ENCODE measurements around the gene NFYA. TPM values are rescaled to one million over a fixed set of nuclear protein-coding genes. Genes with fewer than 3 reads are reported as not detected.

NFYA gene
- total and polyA plus RNA-seq, 9 donors, result 7.6 to 33.3 (median 20.7) TPM

DNA sequence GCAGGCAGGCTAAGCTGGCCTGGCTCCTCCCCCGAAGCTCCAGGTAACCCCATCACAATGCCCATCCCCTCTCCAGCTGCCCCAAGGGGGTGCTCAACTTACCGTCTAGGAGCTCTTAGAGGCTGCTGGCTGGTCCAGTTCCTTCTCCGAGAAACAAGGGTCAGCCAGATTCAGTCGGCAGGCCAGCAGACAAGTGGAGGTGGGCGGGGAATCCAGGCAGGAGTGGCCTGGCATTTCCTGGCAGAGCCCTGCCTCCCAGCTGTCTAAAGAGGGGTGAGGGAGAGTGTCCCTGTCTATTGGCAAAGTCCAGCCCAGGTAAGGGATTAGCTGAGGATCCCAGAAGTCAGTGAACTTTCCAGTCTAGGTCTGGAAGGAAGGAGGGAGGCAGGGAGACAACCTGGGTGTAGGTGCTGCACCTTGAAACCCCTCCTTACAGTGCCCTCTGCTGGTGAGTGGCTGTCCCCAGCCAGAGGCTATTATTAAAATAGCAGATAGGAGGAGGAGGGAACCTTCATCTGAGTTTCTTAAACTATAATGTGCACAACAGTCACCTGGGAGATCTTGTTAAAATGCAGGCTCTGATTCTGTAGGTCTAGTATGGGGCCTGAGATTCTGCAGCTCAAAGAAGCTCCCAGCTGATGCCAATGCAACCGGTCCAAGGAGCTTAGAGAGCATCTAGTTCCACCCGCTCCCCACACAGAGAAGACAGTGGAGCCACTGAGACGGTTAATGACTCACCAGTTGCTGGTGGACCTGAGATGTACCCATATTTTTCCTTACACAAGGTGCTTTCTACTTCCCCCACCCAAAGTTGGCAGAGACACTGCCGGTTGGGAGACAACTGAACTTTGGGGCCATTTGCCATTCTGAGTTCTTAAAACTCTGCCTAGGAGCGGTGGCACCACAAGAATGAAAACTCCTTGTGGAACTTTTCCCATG, 33.4 kb upstream of the NFYA start, which contains the start of gene UNC5CL:
Gene UNC5CL (minus strand): TSS at position 162 of the 939 bp plus-strand sequence. CDS start 4,147 bp downstream, outside the sequence.
- H3K27me3 ChIP-seq, result no peaks in the 10 kb centered on the region

DNA sequence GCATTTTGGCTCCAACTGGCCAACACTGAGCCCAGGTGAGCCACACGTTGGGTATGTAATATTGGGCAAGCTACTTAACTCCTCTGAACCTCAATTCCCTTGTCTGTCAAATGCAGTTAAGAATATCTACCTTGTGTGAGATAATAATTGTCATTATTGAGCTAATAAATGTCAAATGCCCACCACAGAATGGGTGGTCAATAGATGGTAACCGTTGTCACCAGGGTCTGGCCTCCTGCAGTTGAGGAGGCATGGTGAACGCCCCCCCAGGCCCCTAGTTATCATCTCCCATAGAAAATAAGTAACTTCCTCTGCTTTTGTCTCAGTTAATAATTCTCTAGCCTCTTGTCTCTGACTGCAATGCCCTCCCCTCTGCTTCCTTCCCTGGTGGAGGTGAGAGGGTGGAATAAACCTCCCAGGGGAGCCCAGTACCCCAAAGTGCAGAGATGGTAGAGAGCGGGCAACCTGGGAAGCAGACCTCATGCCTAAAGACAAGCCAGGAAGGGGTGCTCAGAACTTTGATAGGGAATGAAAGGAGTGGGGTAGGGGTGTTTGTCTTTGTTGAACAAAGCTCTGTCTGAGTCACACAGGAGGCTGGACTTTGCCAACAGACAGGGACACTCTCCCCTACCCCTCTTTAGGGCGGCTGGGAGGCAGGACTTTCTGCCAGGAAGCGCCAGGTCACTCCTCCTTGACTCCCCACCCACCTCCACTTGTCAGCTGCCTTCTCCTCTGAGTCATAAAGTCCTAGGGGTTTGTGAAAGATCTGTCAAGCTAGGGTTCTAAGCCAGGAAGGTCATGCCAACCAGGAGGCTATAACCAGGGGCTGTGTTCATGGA, 32.5 kb upstream of the NFYA start:
- TF ChIP-seq EP300 (IDR thresholded peaks at IDR 0.05) (no peak), POLR2A (IDR thresholded peaks at IDR 0.05) (no peak)
- TF ChIP-seq, protein P1, sequence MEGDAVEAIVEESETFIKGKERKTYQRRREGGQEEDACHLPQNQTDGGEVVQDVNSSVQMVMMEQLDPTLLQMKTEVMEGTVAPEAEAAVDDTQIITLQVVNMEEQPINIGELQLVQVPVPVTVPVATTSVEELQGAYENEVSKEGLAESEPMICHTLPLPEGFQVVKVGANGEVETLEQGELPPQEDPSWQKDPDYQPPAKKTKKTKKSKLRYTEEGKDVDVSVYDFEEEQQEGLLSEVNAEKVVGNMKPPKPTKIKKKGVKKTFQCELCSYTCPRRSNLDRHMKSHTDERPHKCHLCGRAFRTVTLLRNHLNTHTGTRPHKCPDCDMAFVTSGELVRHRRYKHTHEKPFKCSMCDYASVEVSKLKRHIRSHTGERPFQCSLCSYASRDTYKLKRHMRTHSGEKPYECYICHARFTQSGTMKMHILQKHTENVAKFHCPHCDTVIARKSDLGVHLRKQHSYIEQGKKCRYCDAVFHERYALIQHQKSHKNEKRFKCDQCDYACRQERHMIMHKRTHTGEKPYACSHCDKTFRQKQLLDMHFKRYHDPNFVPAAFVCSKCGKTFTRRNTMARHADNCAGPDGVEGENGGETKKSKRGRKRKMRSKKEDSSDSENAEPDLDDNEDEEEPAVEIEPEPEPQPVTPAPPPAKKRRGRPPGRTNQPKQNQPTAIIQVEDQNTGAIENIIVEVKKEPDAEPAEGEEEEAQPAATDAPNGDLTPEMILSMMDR (IDR thresholded peaks at IDR 0.05), result no peak
- WGBS, 3 donors, result 74 to 81% (median 79%) methylated on average over 6 of the region's 6 CpGs

More for the DNA sequence above, 33.4 kb upstream of the NFYA start, which contains the start of gene UNC5CL:
- DNase-seq, result no peak
- no peak for TF ChIP-seq EP300 (IDR thresholded peaks at IDR 0.05)
- no peak for TF ChIP-seq POLR2A (IDR thresholded peaks at IDR 0.05)
- TF ChIP-seq, protein P1 (IDR thresholded peaks at IDR 0.05), result no peak
- H3K4me3 ChIP-seq, result no peak within 1 kb of the TSS
- intact Hi-C loops (cut with DNase I), result loop anchor here in 1 of 4 donors (10.0 kb wide), 1 partner anchor 705 kb away; no protein-coding TSS in a partner anchor
- H3K36me3 ChIP-seq, result no peaks in the 10 kb centered on the region
- no peaks in the 10 kb centered on the region for H3K4me1 ChIP-seq (ENCODE audit: insufficient read depth)
- no peak within 1 kb of the TSS for H3K27ac ChIP-seq
- no peaks in the 10 kb centered on the region for H3K9me3 ChIP-seq
- WGBS, 3 donors, result 69 to 82% (median 72%) methylated on average over 10 of the region's 10 CpGs

DNA sequence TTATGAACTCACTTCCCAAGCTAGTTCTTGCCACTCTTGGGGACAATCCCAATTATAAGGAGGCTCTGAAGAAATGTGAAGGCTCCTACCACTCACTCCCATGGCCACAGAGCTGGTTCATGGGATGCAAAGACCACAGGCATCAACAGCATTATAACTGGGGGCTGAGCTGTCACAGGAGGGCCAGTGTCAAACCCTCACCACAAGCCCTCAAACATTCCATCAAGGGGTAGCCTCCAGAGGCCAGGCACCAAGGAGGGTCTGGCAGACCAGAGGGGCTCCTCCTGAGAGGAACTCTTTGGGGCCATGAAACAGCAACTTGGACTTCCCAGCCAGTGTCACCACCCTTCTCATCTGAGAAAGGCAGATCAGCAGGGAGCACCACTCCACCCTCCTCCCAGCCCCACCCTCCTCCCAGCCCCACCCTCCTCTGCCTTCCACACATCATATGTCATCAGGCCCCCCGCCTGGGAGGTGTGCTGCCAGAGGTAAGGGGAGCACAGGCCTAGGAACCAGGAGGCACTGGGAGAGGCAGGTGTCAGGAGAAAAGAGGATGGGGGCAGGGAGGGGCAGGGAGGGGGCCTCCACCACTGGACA, 31.7 kb upstream of the NFYA start:
- no peak overlapping the region for H3K4me3 ChIP-seq
- WGBS, 3 donors, result 86 to 100% (median 89%) methylated on average over 1 of the region's 1 CpG
- intact Hi-C loops (cut with DNase I), result no loop called here
- DNase-seq, result no peak
- no peaks in the 10 kb centered on the region for H3K9me3 ChIP-seq
- H3K4me1 ChIP-seq (ENCODE audit: insufficient read depth), result no peaks in the 10 kb centered on the region
- H3K27me3 ChIP-seq, result no peaks in the 10 kb centered on the region
- no peaks in the 10 kb centered on the region for H3K36me3 ChIP-seq
- no peak overlapping the region for H3K27ac ChIP-seq
- TF ChIP-seq POLR2A (IDR thresholded peaks at IDR 0.05), result no peak
- TF ChIP-seq, protein P1 (IDR thresholded peaks at IDR 0.05), result no peak
- TF ChIP-seq EP300 (IDR thresholded peaks at IDR 0.05), result no peak

More for the DNA sequence above, 32.5 kb upstream of the NFYA start:
- no peak overlapping the region for H3K27ac ChIP-seq
- no peaks in the 10 kb centered on the region for H3K27me3 ChIP-seq
- intact Hi-C loops (cut with DNase I), result no loop called here
- no peaks in the 10 kb centered on the region for H3K4me1 ChIP-seq (ENCODE audit: insufficient read depth)
- no peak for DNase-seq
- H3K4me3 ChIP-seq, result no peak overlapping the region
- no peaks in the 10 kb centered on the region for H3K9me3 ChIP-seq
- H3K36me3 ChIP-seq, result no peaks in the 10 kb centered on the region

All from ovary (tissue), 9 donors.